ENCODE measurements around the gene EXOC3L1.

EXOC3L1 gene

GRCh38 chr16:67211674-67212073 is 21.7 kb upstream of the EXOC3L1 start:
- TF ChIP-seq CTCF (IDR thresholded peaks at IDR 0.05) = no peak

- TF ChIP-seq CTCF (IDR thresholded peaks at IDR 0.05) = no peak
Observed at GRCh38 chr16:67210069-67210937, 20.4 kb upstream of the EXOC3L1 start.

GRCh38 chr16:67209565-67209964 is 19.6 kb upstream of the EXOC3L1 start:
- no peak for TF ChIP-seq CTCF (IDR thresholded peaks at IDR 0.05)

GRCh38 chr16:67208154-67208896 is 18.4 kb upstream of the EXOC3L1 start:
- TF ChIP-seq CTCF (IDR thresholded peaks at IDR 0.05) = no peak

- no peak for TF ChIP-seq CTCF (IDR thresholded peaks at IDR 0.05)
Observed at GRCh38 chr16:67207249-67208091, 17.5 kb upstream of the EXOC3L1 start.

GRCh38 chr16:67206838-67207248 is 16.9 kb upstream of the EXOC3L1 start:
- no peak for TF ChIP-seq CTCF (IDR thresholded peaks at IDR 0.05)

- TF ChIP-seq CTCF (IDR thresholded peaks at IDR 0.05) = no peak
Observed at GRCh38 chr16:67206129-67206837, 16.3 kb upstream of the EXOC3L1 start.
